NCI-H748 (cell line): ENCODE measurements around the gene PRODH2.

Source experiments
- DNase-seq: peaks from one replicate; lab custom pipeline; 2025; ENCODE audit not compliant: unreplicated experiment; lab: John Stamatoyannopoulos, UW

Gene PRODH2, protein sequence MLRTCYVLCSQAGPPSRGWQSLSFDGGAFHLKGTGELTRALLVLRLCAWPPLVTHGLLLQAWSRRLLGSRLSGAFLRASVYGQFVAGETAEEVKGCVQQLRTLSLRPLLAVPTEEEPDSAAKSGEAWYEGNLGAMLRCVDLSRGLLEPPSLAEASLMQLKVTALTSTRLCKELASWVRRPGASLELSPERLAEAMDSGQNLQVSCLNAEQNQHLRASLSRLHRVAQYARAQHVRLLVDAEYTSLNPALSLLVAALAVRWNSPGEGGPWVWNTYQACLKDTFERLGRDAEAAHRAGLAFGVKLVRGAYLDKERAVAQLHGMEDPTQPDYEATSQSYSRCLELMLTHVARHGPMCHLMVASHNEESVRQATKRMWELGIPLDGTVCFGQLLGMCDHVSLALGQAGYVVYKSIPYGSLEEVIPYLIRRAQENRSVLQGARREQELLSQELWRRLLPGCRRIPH

DNA sequence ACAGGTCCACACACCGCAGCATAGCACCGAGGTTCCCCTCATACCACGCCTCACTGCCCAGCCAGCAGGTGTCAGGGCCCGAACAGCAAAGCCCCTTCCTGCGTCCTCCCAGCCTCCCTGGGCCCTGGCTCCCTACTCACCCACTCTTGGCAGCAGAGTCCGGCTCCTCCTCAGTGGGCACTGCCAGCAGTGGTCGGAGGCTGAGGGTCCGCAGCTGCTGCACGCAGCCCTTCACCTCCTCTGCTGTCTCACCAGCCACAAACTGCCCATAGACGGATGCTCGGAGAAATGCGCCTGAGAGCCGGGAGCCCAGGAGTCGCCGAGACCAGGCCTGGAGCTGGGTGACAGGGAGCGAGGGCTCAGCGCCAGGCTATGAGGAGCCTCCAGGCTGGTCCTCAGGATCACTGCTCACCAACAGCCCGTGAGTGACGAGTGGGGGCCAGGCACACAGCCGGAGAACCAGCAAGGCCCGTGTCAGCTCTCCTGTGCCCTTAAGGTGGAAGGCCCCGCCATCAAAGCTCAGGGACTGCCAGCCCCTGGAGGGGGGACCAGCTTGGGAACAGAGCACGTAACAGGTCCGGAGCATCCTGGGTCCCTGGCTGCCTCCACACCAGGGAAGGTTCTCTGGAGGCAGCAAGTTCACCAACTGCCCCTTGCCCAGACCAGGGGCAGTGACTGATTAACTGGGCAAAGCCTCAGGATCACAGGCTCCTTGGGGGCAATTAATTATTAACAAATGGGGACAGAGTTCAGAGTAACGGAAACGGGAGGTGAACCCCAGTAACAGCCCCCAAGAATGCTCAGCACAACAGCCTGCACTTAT, at the start of gene PRODH2:
PRODH2 (minus strand) TSS at position 626 of the 823 bp plus-strand sequence; CDS start at position 586, 40 bp downstream.
- no peak for DNase-seq

DNA sequence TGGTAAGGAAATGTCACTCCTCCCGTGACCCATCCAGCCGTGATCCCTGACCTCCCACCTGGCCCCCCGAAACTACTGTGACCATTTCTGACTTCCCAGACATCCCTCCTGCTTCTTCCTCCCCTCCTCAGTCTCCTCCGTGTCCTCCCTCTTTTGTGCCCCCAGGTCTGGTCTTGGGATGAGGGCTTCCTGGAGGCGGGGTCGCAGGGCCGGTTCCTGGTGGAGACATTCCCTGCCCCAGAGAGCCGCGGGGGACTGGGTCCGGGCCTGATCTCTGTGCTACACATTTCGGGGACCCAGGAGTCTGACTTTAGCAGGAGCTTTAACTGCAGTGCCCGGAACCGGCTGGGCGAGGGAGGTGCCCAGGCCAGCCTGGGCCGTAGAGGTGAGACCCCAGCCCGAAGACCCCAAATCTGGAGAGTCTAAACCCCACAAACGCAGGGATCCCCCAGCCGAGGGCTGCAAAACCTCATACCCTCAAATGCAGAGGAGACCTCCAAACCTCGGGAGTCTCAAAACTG, 49.1 kb upstream of the PRODH2 start:
- no peak for DNase-seq

DNA sequence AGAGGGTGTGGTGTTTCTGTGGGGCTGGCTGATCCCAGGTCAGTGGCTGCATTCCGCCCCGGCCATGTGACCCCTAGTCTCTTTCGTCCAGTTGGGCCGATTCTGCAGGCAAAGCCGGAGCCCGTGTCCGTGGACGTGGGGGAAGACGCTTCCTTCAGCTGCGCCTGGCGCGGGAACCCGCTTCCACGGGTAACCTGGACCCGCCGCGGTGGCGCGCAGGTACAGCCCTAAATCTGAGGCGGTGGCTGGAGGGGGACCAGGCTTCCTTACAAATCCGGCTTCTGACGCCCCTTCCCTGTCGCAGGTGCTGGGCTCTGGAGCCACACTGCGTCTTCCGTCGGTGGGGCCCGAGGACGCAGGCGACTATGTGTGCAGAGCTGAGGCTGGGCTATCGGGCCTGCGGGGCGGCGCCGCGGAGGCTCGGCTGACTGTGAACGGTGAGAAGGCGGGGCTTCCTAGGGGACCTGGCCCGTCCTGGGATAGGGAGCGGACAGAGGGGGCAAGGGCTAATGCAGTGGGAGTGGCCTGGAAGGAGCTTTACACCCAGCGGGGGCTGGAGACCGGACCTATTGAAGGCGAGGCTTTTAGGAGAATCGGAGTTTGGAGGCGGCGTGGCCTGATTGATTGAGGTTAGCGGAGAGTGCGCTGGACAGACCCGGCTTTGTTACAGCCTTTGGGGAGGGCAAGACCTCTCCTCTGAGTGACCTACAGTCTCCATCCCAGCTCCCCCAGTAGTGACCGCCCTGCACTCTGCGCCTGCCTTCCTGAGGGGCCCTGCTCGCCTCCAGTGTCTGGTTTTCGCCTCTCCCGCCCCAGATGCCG, 48.4 kb upstream of the PRODH2 start:
- no peak for DNase-seq

DNA sequence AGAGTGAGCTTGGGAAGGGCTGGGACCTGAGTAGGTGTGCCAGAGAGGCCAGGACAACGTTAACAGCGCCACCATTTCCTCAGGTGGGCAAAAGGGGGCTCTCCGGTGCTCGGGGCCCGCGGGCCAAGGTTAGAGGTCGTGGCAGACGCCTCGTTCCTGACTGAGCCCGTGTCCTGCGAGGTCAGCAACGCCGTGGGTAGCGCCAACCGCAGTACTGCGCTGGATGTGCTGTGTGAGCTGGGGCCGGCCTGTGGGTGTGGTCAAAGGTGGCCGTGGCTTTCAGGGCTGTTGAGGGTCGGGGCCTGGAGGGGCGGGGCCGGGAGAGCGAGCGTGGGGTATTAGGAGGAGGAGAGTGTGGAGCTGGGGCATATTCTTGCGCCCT, 47.8 kb upstream of the PRODH2 start:
- no peak for DNase-seq

DNA sequence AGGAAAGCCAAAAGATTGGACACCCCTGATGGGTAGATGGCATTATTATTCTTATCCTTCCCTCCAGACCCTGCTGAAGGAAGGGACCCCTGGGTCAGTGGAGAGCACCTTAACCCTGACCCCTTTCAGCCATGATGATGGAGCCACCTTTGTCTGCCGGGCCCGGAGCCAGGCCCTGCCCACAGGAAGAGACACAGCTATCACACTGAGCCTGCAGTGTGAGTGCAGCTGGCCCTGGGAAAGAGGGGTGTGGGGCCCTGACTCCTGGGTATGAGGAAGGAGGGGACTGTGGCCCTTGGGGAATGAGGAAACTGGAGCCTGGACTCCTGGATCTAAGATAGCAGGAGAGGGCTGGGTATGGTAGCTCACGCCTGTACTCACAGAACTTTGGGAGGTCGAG, 46.8 kb upstream of the PRODH2 start:
- no peak for DNase-seq

DNA sequence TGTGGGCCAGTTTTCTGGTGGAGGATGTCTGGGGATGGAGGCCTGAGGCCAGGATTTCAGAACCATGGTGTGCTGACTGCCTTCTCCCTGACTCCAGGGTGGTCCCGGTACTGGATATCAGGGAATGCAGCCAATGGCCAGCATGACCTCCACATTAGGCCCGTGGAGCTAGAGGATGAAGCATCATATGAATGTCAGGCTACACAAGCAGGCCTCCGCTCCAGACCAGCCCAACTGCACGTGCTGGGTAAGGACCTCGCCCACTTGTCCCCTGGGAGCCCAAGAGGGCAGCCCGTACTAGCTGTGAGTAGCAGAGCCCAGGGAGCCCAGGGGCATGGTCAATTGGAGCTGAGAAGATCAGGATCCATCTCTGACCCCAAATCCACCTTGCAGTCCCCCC, 45.7 kb upstream of the PRODH2 start:
- no peak for DNase-seq

DNA sequence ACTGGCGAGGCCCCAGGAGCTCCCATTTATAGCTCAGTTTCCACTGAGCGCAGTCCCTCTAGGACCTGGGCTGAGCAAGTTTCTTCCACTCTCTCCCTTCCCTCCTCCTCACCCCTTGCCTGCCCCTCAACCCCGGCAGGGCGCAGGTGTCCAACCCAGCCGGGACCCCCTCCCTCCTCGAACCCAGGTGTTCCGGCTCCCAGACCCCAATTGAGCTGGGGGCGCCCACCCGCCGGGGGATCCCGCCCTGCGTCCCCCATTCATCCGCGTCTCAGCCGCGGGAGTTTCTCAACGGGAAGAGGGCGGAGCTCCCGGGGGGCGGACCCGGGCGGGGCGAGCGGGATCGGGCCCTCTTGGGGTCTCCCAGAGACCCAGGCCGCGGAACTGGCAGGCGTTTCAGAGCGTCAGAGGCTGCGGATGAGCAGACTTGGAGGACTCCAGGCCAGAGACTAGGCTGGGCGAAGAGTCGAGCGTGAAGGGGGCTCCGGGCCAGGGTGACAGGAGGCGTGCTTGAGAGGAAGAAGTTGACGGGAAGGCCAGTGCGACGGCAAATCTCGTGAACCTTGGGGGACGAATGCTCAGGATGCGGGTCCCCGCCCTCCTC, 44.0 kb upstream of the PRODH2 start, which contains the start of gene KIRREL2:
KIRREL2 (plus strand) TSS at position 366 of the 604 bp plus-strand sequence; CDS start at position 575, 209 bp downstream.
- peak; percentile 57 for DNase-seq

DNA sequence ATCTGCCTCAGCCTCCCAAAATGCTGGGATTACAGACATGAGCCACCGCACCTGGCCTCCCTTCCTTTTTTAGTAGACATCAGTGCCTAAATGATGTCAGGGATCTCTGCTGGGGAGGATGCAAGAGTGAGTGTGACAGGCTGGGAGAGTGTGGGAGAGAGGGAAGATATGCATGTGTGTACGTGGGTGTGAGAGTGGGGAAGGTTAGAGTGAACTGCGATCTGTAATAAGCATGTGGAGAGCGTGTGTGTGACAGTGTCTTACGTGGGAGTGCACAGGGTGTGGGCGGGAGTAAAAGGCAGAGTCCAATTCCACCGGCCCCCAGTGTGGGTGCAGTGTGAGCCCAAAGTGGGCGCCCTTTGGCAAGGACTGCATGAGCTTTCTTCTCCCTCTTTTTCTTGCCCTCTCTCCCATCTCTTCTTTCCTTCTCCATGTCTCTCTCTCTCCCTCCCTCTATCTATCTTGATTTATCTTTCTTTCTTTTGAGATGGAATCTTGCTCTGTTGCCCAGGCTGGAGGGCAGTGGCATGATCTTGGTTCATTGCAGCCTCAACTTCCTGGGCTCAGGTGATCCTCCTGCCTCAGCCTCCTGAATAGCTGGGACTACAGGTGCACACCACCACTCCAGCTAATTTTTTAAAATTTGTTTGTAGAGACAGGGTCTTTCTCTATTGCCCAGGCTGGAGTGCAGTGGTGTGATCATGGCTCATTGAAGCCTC, 40.6 kb upstream of the PRODH2 start:
- no peak for DNase-seq

DNA sequence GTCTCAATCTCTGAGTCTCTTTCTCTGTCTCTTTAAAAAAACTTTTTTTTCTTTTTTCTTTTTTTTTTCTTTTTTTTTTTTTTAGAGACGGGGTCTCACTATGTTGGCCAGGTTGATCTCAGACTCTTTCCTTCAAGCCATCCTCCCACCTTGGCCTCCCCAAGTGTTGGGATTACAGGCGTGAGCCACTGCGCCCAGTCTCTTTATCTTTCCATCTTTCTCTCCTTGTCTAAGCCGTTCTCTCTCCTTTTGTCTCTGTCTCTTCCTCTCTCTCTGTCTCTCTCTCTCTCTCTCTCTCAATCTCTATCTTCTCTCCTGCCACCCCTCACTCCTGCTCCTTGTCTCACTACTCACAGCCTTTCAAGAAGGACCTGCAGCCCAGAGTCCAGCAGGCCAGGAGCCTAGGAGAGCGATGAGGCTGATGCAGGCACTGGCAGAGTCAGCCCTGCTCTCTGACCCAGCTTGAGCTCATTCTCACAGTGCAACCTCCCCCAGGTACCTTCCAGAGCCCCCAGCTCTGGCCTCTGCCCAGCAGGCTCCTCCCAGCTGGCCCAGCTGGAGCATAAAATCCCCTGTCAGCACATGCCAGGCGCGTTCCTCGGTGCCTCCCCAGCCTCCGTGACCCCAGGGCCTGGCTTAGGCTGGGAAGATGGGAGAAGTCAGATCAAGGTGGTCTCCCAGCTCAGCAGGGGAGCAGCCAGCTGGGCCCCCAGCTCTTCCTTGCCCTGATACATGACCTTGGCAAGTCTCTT, 39.6 kb upstream of the PRODH2 start, which contains the start of gene NPHS1:
NPHS1 (minus strand) TSS at position 476 of the 752 bp plus-strand sequence. CDS start 667 bp downstream, outside the sequence.
- DNase-seq = no peak

DNA sequence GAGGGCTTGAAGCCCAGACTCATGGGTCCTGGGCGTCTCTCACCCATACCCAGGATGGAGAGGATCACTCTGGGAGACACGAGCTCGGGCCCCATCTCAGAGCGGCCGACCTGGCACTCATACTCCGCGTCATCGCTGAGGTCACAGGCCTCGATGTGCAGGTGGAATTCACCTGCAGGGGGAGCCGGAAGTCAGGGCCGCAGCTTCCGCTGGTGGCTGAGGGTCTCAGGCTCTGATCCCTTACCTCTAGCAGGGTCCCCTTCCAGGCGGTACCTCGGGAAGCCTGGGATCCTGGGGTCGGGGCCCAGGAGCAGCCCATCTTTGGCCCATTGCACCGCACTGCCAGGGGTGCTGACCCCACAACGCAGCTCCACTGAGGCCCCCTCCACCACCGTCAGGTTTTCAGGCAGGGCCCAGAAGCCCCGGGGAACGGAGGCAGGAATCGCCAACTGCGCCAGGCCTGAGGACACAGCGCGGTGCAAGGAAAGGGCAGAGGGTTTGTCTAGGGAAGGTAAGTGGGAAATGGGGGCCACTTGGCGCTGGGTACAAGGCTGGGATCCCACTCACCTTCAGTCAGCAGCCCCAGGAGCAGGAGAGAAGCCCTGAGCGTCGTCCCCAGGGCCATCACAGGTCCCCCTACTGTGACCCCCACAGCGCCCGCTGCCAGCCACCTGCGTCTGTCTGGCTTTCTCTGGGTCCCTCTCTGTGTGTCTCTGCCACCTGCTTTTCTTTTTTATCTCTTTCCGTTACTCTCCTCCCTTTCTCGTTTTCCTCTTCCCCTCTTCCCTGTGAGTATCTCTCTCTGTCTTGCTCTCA, 38.8 kb upstream of the PRODH2 start:
- DNase-seq = peak; percentile 55

DNA sequence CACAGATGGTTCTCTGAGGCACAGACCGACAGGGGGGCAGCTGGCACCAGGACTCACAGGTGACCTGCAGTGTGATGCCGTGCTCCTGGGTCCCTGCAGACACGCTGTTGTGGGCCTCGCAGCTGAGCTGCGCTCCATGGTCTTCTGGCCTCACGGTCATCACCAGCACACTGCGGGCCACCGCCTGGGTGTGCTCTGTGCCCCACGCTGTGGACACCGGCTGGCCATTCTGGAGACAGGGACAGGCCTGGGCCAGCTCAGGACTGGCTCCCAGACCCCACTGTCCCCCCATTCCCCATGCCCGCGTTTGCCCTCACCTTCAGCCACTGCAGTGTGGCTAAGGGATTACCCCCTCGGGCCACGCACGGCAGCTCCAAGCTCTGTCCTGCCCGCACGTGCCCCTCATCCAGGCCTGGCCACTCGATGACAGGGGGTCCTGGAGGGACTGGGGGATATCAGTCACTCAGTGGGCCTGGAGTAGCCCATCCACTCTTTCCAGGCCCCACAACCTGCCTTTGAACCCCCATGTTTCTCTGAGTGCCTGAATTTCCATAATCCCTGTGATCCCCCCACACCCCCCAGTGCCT, 36.4 kb upstream of the PRODH2 start:
- DNase-seq = no peak

DNA sequence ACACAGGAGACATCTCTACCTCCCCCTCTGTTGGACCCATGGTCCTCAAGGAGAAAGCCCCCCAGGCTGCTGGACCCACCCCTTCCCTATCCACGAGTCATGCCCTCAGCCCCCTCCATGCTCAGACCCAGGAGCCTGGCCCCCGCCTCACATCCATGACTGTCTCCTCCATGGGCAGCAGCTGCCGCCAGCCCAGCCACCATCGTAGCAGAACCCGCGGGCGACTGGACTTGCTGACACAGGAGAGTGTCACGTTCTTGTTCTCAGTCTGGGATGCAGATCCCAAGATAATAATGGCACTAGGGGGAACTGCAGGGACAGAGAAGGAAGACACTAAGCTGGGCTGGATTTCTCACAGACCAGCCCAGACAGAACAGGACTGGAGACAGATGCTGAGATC, 35.8 kb upstream of the PRODH2 start:
- DNase-seq = no peak

DNA sequence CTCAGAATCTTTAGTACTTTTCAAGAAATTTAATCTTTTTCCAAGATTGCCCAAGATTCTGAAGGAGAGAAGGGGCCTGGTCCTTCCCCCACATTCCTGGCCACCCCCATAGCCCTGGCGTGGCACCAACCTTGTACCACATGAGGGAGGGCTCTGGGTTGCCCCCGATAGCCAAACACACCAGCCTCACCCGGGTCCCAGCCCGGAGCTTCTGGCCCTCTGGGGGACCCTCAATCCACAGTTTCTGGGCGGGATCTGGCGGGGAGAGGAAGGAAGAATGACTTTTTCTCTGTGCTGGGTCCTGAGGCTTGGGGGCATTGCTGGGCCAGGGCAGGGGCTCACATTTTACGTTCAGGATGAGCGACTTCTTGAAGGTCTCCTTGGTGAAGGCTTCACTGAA, 35.3 kb upstream of the PRODH2 start:
- DNase-seq = no peak

DNA sequence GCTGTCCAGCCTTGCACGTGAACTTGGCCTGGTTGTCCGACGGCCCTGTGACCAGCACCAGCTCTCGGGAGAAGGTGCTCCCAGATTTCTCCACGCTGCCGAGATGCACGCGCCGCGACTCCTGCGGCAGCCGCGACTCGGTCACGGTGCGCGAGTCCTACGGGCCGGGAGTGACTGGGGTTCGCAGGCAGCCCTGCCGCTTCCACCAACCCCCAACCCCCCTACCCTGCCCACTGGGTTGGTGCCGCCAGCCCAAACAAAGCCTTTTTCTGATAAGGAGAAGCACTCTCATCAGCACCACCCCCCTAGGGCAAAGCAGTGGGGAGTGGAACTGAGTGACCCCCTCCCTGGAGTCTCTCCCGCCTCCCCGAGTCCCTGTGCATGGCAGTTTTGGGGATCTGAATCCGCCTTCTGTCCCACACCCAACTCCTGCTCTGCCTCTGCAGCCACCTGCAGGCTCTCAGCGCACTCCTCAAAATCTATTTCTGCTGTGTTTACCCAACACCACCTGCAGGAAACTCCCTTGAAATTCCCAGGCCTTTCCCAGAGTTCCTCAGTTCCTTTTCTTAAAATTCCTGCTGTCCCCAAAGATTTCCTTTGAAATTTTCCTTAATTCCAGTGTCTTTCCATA, 33.5 kb upstream of the PRODH2 start:
- peak; percentile 55 for DNase-seq

DNA sequence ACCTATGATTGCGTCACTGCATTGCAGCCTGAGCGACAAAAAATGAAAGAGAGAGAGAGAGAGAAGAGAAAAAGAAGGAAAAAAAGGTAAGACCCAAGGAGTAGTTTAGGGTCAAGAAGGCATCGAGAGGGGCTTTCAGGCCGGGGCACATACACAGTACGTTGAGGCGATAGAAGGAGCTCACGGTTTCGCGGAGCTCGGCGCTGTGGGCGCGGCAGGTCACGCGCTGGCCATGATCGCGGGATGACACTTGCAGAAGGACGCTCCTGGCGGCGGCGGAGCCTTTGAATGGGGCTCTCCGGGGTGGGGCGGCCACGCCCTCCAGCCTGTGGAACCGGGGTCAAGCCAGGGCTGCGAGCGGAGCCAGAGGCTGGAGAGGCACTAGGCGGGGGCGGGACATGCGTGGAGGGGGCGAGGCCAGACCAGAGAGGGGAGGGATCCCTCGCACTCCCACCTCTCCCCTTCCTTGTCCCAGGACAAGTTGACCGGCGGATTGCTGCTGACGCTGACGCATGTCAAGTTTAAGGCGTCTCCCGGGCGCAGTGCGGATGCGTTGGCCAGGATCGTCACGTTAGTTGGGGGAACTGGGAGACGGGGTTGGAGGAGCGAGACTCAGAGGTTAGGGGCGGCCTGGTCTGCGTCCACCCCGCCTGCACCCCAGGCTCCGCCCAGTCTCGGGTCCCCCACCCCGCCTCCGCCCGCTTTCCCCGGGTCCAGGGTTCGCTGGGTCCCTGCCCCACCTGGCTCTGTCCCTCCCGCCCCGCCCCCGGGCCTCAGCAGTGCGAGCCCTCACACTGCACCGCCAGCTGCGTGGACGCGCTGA, 32.8 kb upstream of the PRODH2 start:
- peak; percentile 71 for DNase-seq

DNA sequence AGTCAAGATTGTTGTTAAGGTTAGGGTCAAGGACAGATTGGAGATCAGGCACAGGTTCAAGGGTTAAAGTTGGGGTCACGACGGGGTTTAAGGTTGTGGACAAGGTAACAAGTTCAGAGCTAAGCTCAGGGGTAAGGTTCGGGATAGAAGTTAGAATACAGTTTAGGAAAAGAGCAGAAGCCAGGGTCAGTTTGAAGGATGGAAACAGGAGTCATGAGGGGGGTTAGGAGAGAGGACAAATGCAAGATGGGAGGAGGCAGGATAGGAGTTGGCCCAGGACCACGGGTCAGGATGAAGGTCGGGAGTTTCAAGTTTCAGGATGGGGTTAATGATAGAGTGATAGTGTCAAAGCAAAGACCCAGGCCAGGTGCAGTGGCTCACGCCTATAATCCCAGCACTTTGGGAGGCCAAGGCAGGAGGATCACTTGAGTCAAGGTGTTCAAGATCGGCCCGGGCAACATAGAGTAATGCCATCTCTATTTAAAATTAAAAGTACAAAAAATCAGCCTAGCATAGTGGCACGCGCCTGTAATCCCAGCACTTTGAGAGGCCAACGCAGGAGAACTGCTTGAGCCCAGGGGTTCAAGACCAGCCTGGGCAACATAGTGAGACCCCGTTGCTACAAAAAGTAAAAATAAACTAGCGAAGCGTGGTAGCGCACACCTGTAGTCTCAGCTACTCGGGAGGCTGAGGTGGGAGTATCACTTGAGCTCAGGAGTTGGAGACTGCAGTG, 32.0 kb upstream of the PRODH2 start:
- DNase-seq = no peak
